ENCODE data around the gene GFPT2.

GFPT2 gene

DNA sequence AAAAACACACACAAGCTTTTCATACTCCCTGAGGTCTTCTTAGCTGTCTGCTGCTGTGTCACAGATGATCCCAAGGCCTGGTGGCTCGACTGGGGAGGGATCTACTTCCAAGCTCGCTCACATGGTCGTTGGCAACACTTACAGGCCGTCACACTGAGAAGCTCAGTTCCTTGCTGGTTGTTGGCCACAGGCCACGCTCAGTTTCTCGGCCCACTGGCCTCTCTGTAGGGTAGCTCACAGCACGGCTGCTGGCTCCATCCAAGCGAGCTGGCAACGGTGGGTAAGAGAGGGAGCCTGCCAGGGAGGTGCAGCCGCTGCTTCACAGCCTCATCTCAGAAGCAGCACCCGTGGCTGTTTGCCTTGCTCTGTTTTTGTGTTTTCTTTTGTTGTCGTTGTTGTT is 43.8 kb upstream of the GFPT2 start:
- ChIA-PET CTCF (interaction anchor here (1.3 kb wide), 1 partner anchor 74 kb away, joined by 3 read pairs; no protein-coding TSS in a partner anchor), POLR2A (no interaction called here)

DNA sequence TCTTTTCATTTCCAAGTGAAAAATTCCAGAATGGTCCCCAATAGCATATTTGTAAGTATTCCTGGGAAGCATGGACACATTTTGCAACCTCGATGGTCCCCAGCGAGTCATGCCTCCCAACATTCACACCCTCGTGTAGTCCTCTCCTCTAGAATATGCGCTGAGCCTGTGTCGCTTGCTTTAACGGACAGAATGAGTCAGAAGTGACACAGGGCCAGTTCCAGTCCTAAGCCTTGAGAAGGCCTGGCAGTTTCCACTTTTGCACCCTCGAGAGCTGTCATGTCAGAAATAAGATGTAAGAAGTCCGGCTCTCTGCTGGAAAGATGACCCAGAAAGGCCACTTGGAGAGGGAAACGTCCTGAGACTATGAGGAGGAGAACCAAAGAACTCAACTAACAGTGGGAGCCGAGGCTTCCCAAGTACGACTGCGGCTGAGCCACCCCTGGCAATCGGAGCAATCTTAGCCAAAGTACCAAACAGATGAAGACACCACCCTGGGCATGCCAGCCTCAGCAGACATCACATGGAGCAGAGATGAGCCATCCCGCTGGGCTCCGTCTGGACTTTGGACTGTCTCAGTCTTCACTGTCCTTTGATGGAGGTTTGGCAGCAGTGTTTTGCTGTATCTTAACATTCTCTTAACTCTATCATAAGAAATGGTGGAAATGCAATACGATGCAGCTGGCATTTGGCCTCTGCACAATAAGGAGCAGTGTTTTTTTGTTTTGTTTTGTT is 42.6 kb upstream of the GFPT2 start:
- DNase-seq (ENCODE audit: low read depth, low spot score) = no peak
- CTCF ChIA-PET = interaction anchor here (1.3 kb wide), 1 partner anchor 75 kb away, joined by 3 read pairs; no protein-coding TSS in a partner anchor
- no peak overlapping the region for H3K4me3 ChIP-seq (ENCODE audit: low read depth, low read length)
- POLR2A ChIA-PET = no interaction called here
- TF ChIP-seq, protein P1, sequence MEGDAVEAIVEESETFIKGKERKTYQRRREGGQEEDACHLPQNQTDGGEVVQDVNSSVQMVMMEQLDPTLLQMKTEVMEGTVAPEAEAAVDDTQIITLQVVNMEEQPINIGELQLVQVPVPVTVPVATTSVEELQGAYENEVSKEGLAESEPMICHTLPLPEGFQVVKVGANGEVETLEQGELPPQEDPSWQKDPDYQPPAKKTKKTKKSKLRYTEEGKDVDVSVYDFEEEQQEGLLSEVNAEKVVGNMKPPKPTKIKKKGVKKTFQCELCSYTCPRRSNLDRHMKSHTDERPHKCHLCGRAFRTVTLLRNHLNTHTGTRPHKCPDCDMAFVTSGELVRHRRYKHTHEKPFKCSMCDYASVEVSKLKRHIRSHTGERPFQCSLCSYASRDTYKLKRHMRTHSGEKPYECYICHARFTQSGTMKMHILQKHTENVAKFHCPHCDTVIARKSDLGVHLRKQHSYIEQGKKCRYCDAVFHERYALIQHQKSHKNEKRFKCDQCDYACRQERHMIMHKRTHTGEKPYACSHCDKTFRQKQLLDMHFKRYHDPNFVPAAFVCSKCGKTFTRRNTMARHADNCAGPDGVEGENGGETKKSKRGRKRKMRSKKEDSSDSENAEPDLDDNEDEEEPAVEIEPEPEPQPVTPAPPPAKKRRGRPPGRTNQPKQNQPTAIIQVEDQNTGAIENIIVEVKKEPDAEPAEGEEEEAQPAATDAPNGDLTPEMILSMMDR (IDR thresholded peaks at IDR 0.05; ENCODE audit: insufficient read depth, low read length, missing control alignments) = no peak

More for the DNA sequence above, 43.8 kb upstream of the GFPT2 start:
- no peak overlapping the region for H3K4me3 ChIP-seq (ENCODE audit: low read depth, low read length)
- DNase-seq (ENCODE audit: low read depth, low spot score) = no peak
- TF ChIP-seq, protein P1 (IDR thresholded peaks at IDR 0.05; ENCODE audit: insufficient read depth, low read length, missing control alignments) = no peak

DNA sequence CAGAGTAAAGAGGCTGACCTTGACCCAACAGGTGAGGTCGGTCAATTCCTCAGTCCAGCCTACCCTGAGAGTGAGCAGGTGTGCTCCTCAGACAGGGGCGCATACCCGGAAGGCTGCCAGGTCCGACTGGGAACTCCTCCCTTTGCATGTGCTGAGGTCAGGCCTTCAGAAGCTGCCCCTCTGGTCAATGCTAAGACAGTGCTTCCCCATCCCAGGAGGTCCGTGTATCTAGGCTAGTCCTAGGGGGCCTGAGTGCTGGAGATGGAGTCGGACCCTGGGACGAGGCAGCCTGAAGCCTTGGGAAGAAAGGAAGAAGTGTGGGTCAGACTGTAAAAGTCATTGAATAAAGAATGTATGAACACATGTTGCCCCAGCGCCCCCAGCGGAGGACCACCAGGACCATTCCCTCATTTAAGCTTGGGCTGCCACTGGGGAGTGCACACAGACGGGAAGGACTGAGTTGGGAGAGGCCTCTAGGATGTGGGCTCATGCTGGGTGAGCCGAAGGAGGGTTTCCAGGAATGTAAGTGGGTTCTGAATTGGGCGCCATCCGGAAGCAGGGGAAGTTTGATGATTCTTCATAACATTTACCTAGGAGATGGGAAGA is 41.0 kb upstream of the GFPT2 start:
- ChIA-PET POLR2A (no interaction called here), CTCF (no interaction called here)
- TF ChIP-seq, protein P1 (IDR thresholded peaks at IDR 0.05; ENCODE audit: insufficient read depth, low read length, missing control alignments) = no peak
- no peak overlapping the region for H3K4me3 ChIP-seq (ENCODE audit: low read depth, low read length)
- no peak for DNase-seq (ENCODE audit: low read depth, low spot score)

DNA sequence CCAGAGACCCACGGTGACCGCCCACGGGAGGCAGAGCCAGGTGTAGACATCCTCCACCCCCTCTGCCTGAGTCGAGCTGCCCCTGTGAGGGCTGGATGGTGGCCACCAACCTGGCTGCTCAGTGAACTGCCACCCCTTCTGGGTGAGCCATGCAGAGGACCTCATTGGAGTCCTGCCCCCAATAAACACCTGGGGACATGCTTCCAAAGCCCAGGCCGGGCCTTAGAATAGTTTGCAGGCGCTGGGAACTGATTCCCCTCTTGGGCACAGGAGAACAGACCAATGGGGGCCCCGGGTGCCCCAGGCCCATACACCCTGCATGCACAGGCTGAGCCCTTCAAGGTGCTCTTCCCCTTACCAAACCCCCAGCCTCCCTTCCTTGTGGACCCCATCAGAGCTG is 38.1 kb upstream of the GFPT2 start:
- no peak overlapping the region for H3K4me3 ChIP-seq (ENCODE audit: low read depth, low read length)
- ChIA-PET CTCF (no interaction called here), POLR2A (no interaction called here)
- TF ChIP-seq, protein P1 (IDR thresholded peaks at IDR 0.05; ENCODE audit: insufficient read depth, low read length, missing control alignments) = no peak
- DNase-seq (ENCODE audit: low read depth, low spot score) = no peak

DNA sequence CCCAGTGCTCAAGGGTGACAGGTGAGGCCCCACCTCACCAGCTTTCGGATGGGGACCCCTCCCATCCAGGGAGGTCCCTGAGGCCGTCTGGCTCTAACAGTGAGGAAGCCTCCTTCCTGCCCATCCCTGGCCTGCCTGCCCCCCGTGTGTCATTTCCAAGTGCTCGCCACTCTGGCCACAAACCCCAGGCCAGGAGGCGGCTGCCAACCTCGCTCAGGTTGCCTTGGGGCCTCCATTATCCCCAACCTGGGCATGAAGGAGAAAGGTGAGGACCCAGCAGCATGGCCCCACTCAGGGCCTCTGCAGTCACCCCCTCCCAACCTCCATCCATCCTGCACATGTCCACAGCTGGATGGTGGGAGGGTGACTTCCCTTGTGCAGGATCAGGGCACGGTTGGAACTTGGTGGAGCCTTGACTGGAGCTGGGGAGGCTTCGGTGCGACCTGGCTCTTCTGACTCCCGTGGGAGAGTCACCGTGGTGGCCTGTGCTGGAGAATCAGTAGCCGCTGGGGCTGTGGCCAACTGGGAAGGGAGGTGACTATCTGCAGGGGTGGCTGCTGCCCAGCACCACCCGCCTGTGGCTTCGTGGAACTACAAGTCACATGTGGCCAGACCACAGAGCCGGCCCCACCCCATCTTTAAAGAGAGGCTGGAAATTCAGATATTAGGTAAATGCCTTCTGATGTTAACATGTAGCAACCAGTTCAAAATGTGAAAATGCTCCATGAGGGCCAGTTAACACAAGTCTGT is 37.5 kb upstream of the GFPT2 start:
- CTCF ChIA-PET = no interaction called here

More for the DNA sequence above, 37.5 kb upstream of the GFPT2 start:
- DNase-seq (ENCODE audit: low read depth, low spot score) = no peak
- no peak overlapping the region for H3K4me3 ChIP-seq (ENCODE audit: low read depth, low read length)
- POLR2A ChIA-PET = no interaction called here
- TF ChIP-seq, protein P1 (IDR thresholded peaks at IDR 0.05; ENCODE audit: insufficient read depth, low read length, missing control alignments) = no peak
